RCC 7860 (cell line): ENCODE results near the gene ZIC2.

Source experiments
- DNase-seq: peaks from one replicate; pipeline ENCODE4 v3.0.0-alpha.2; 2015; ENCODE audit warnings: low spot score
- FAIRE-seq: peaks from 2 replicates; lab custom pipeline; 2012; peaks lifted over from hg19 to GRCh38; lab: Jason Lieb, UNC

ZIC2 gene

DNA sequence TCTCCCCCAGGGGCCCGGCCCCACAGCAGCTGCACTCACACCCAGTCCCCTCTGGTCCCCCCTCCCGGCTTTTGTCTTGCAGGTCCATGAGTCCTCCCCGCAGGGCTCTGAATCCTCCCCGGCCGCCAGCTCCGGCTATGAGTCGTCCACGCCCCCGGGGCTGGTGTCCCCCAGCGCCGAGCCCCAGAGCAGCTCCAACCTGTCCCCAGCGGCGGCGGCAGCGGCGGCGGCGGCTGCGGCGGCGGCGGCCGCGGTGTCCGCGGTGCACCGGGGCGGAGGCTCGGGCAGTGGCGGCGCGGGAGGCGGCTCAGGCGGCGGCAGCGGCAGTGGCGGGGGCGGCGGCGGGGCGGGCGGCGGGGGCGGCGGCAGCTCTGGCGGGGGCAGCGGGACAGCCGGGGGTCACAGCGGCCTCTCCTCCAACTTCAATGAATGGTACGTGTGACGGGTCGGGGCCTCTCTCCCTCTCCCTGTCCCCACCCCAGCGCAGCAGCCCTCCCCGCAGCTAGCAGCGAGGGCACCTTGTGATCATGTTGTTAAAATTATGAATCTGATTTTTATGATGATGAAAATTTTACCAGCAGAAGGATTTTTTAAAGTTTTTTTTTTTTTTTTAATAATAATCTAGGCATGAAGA, 3.8 kb downstream of the ZIC2 start:
- DNase-seq (no peak), FAIRE-seq (no peak)

DNA sequence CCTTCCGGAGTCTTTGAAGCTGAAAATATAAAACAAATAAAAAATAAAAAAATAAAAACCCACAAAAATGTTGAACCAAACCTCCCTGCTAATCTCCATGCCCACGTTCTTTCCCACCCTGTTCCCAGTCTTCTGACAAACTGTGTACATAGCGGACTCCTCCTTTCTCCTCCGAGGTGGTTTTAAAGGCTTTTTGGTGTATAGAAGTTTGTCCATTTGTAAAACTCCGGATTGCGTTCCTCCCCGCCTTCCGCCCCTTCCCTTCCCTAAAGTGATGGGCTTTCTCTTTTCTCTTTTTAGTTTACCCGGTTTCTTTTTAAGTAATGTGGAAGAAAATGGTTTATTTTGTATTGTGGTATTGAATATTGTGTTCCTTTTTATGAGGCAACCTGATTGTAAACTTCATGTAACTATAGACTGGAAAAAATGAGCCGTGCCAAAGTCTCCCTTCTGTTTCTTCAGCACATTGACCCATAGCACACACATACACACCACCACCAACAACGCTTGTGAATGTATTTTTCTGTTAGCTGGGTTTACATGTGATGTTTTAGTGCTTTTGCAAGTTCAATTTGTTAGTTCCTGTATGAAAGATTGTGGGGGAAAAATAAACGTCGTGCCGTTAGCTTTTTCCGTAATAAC, 4.4 kb downstream of the ZIC2 start:
- no peak for DNase-seq
- no peak for FAIRE-seq

DNA sequence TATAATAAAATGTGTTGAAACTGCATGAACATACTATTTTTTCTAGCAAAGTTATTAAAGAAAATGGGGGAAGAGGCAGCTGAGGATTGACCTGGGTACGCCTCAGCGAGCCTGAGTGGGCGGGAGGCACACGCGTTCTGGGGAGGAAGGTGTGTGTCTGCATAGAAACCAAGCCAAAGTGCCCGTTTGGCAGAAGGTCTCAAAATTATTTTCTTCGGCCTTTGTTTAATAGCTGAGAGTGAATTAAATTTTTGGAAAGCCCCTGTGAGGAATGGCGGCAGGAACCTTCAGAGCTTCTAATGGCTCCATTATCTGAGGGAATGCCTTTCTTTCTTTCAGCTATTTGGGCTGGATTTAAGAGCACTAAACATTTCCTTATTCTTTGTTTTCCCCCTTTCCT, 5.2 kb downstream of the ZIC2 start:
- FAIRE-seq (no peak), DNase-seq (no peak)

DNA sequence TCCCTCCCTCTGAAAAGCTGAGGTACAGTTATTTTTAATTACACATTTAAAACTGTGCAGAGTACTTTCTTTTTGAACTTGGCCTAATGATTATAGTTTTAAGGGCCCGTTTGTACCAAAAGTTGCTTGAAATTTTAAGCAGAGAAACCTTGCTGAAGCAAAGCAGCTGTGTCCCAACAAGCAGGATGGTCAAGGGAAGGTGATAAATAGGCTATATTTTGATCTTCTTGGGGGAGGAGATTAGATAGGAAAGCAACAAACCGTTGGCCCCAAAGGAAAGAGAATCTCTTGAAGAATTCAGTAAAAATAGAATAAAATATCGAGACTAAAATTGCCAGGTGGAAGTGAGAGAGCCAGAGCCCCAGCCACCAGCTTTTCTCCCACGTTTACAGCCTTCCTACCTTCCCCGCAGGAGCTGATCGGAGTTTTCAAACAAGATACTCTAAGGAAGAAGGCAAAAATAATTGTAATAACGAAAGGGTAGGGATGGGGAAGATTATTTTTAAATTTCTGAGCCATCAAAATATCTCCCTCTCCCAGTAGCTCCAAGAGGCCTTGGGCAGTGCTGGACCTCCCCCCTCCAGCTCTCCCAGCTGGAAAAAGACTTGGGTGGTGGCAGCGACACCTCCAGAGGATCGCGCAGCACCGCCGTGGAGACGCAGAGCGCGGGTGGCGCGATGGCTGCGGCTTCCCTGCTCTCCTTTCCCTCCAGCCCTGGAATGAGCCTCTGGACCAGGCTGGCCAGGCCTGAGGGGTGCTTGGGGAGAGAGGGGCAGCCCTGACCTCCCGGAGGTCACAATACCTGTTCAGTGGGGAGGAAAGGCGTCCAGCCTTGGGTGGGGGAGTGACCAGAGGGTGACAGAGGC, 5.8 kb downstream of the ZIC2 start:
- no peak for DNase-seq
- no peak for FAIRE-seq

DNA sequence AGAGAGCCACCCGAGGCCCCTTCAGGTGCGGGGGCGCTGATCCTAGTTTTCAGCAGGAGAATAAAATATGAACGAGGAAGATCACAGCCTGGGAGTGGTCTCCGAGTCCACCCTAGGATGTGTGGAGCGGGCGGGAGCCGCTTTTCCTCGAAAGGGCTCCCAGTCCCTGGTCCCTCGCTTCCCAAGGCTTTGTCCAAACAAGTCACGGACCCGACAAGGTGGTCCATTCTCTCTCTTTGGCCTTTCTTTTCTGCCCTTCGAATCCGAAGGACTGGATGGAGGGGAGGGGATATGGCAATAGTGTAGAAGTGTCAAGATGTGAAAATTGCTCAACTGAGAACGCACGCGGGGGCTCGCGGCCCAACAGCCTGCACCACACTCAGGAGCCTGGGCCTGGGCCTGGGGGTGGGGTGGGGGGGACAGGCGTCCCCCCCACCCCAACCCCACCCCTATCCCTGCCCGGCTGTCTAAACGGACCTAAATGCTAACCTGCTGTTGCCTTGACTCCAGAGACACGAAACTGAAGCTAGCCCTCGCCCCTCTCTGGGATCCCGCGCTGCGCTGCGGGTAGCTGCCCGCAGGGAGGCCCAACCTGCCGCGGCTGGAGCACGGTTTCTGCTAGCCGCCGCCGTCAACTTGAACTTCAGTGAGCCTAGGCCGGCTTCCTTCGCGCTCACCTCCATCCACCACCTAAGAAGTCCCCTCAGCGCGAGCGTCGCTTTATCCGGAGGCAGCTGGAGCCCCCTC, 7.1 kb downstream of the ZIC2 start:
- no peak for DNase-seq
- FAIRE-seq = no peak

DNA sequence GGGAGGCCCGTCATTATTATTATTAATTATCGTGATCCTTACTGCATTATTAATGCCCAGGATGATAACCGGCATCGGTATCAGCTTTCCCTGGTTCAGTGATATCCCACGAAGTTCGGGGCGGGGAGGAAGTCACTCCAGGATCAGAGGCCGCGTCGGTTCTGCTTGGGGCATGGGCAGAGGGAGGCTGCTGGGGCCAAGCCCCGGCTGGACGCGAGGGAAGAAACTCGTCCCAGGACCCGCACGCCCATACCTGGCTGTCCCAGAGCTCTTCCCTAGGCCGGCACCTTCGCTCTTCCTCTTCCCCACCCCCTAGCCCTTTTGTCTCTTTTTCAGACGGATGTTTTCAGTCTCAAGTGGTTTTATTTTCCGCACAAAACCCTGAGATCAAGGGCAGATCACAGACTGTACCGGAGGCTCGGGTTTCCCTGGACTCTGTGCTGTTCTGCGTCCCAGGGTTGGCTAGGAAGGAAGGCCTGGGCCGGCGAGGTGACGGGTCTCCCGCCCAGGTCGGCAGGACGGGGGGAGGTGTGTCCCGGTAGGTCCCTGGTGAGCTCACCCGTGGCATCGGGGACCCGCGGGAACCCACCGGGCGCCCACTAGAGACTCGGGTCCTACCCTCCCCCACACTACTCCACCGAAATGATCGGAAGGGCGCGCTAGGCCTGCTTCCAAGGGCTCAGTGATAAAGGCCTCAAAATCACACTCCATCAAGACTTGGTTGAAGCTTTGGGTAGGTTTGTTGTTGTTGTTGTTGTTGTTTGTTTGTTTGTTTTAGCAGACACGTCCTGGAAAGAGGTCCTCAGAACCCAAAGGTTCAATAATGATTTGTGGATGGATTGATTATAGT, 7.9 kb downstream of the ZIC2 start:
- no peak for FAIRE-seq
- no peak for DNase-seq

DNA sequence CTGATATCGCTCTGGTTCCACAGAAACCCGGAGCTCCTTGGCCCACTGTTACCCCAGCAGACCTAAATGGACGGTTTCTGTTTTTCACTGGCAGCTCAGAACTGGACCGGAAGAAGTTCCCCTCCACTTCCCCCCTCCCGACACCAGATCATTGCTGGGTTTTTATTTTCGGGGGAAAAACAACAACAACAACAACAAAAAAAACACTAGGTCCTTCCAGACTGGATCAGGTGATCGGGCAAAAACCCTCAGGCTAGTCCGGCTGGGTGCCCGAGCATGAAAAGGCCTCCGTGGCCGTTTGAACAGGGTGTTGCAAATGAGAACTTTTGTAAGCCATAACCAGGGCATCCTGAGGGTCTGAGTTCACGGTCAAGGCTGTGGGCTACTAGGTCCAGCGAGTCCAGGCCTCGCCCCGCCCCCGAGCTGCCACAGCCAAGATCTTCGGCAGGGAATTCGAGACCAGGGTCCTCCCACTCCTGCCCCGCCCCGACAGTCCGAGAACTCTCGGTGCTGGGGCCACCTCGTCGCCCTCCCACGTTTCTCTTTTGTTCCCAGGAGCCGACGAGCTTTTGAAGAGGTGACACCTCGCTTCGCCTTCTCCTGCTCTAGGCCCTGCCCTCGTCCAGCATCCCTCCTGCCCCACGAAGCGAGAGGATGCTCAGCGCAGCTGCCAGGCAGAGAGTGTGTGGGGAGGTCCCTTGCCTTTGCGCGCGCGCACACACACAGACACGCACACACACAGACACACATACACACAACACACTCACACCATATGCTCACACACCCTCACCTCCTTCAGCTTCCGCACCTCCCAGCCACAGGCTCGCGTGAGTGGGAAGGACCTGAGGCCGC, 8.8 kb downstream of the ZIC2 start:
- FAIRE-seq (no peak), DNase-seq (no peak)

DNA sequence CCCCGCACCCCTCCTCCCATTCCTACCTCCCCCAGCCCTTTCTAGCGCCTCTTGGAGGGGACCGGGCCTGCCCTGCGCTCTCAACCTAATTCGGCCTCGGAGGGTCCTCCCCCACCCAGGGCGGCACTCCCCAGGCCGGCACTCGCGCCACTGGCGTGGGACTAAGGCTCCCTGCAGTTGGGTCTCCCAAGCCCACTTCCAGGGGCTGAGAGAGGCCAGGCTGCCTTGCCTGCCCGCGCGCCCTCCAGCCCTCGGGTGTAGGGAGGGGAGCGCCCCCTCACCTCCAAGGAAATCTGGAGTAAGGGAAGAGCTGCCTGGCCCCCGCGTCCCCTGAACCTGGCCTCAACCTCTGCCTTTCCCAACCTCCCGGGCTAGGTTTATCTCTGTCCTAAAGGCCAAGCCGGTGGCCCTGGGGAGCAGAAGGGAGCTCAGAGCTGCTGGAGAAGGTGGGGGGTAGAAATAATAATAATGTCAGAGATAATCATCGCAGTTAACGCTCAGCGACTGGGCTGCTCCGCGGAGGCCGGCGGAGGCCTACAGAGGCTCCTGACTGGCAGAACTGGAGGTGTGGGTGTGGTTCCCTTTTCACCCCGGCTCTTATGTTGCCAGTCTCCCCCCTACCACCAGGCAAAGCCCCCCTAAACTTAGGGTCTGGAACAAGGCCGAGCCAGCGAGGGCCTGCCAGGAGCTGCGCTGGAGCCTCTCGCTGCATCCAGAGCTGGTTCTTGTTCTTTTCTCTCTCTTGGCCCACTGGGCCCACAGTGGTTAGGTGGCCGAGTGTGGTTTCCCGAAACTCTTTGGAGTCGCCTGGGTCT, 9.6 kb downstream of the ZIC2 start:
- FAIRE-seq (no peak), DNase-seq (no peak)

DNA sequence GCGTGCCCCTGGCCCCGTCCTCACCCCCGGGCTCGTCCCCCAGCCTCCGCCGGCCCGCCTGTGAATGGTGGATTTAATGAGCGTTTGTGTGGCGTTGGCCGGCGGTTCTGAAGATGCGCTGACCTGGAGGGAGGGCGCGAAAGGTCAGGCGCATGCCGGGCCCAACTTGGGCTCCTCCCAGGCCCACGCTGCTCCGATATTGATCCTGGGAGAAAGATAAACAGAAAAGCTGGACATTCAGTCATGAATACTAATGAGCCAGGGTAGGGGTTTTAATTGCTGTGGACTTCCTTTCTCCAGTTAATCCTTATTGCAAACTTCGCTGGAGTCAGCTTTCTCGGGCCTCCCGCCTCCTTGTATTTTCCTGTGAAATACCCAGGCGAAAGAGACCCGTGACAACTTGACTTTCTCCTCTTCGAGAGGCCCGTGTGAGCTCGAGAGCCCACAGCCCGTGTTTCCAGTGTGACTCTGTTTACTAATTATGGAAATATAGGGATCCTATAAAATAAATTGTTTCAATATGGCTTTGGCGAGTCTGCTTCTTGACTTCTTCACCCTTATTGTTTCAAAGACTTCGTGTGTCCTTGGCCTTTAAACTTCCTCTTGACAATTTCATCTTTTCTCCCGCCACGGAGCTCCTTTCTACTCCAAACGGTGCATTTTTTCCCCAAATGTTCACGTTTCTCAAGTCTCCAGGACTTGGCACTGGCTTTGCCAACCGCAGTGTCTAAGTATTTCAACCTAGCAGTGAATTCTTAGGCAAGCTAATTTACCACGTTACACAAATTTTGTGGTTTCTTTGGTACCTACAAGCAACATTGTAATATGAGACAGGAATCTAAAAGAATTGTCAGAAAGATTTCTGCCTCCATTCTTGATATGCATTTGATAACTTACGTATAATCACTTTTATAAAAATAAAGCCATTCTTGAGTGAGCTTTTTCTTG, 10.5 kb downstream of the ZIC2 start:
- FAIRE-seq = no peak
- no peak for DNase-seq

DNA sequence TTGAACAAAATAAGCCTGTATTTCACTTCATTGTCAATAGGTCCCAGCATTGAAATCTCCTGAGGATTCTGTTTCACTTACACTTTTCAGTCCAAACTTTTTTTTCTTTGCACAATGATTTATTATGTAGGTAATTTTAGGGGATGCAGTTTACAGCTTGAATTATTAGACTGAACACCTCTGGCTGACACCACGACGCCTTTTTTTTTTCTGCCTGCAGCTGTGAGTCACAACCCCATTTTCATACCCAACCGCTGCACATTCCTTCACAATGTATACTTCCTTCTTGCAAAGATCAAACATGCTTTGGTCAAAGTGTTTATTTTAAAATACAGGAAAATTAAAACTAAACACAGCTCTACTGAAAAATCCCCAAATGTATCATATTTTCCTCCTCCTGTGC, 11.4 kb downstream of the ZIC2 start:
- FAIRE-seq = peak; percentile 46
- DNase-seq = no peak

DNA sequence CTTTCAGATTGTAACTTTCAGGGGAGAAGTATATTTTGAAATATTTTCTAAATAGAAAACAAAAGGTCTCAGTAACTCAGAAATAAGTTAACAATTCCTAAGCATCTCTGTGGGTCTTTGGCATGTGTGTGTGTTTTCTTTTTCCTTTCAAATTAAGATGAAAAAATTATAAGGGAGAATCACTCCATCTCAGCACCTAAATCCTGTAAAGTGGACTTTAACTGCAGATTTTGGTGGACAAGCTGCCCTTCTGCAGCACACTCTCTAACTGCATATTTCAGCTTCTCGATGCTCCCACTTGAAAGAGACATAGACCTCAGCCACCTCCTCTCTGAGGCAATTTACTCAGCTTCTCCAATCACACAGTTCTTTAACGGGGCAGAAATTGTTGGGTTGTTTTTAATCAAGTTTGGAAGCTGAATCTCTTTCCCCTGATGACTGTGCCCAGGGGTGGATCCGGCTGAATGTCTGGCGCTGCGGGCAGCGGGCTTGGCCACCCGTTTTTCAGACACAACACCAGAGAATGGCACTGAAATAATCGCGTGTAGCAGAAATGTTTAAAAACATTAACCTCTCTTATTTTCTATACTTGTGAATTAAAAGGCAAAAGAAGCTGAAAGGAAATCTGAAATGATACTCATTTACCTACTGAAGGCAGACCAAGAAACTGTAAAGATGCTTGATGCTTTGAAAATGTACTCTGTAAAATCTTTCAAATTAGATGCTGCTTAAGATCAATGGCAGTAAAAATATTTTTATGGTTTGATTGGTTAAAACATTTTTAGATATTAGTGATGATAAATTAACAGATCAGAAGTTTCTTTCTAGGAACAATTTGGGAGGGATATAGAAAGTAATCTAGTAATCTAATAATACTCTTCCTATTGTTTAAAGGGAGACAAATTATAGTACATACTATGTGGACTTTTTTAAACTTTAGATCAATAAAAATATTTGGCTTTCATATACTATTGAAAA, 12.4 kb downstream of the ZIC2 start:
- no peak for FAIRE-seq
- DNase-seq = no peak

DNA sequence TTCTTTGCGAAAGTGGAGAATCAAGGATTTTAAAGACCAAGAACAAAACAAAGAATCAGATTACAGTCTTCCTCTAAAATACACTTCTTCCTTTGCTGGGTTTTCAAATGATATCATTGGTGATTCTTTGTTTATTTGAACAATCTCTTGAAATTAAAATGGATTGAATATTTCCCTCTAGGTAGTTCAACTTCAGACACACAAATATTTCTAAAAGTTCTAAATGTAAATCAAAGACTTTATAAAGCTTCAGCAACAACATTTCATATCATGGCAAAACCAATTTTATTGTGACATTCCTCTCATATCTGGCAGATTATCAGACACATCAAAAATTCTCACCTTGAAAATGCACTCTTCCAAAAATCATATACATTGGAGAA, 13.0 kb downstream of the ZIC2 start:
- no peak for FAIRE-seq

DNA sequence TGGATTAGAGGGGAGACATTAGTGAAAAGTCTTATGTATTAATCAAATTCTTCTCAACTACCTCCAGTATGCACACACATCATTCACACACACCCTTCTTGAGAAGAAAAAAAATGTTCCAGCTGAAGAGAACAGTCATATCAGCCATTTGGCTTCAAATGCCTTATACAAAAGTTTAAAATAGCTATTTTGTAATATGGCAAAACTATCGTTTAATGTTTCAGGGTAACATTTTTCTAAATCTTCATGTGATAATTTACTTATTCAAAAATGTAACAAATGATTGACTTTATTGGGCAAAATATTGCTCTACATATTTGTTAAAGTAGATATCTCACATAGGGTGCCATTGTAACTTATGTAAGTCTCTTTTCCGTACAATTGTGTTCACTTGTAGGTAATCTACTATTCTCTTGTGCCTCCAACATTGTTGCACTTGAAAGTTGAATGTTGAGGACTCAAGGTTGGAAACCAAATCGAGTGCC, 13.6 kb downstream of the ZIC2 start:
- FAIRE-seq = no peak

More for the DNA sequence above, 13.0 kb downstream of the ZIC2 start:
- no peak for DNase-seq

DNA sequence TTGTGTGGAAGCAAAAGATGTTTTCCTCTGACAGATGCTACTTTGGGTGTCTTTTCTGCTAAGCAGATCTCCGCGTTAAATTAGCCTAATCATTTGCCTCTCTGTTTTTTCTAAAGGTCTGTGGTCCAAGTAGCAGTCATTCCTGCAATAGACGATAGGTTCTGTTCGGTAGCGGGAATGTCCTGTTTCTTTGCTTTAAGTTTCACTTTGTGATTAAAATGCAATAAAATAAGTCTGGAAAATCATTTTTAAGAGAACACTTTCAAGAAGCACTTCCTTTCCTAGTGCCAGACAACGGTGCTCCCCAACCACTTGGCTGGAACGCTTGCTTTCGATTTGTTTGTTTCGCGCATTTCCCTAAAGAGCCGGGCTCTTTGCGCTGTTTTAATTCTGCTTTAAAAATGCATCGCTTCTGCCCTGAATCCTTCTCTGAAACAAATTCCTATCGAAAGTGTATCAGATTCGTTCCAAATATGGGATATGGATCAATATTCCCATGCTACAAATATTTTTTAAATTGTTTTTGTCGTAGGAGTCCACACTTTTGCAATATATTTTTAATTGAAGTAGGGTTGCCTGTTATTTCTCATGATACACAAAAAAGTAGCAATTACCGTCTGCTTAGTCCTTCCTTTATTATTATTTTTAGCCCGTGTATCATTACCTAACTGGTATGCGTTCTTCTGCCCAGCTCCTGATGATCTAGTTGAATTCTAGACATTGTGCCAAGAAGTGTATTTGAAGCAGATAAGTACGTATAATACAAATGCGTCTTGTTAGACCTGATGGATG, 14.2 kb downstream of the ZIC2 start:
- no peak for FAIRE-seq
- no peak for DNase-seq

More for the DNA sequence above, 13.6 kb downstream of the ZIC2 start:
- no peak for DNase-seq

DNA sequence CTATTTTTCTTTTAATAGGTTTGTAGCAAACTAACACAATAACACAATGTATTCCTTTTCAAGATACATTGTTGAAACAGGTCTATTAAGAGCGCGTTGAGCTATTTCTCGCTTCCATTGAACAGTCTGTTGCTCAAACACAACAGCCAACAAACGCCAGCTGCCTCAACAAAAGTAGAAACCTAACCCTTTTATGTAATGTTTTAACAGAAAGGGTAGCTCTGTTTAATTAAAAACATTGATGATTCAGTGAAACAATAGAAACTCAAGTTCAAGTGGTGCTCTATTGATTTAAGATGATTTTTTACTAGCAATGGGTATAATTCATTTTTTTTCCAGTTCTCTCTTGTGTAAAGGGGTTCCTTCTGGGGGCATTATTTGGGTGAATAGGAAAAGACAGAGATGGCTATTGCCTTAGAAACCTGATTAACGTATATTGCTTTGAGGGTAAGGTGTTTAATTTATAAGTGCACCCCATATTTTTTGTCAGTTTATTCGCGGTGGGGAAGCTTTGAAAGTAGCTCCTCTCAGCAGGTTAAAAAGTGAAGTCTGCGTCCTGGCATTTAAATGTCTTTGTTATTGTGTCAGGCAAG, 14.9 kb downstream of the ZIC2 start:
- no peak for FAIRE-seq
- DNase-seq = no peak
